Measurements from ENCODE around the gene TMEM260.

DNA sequence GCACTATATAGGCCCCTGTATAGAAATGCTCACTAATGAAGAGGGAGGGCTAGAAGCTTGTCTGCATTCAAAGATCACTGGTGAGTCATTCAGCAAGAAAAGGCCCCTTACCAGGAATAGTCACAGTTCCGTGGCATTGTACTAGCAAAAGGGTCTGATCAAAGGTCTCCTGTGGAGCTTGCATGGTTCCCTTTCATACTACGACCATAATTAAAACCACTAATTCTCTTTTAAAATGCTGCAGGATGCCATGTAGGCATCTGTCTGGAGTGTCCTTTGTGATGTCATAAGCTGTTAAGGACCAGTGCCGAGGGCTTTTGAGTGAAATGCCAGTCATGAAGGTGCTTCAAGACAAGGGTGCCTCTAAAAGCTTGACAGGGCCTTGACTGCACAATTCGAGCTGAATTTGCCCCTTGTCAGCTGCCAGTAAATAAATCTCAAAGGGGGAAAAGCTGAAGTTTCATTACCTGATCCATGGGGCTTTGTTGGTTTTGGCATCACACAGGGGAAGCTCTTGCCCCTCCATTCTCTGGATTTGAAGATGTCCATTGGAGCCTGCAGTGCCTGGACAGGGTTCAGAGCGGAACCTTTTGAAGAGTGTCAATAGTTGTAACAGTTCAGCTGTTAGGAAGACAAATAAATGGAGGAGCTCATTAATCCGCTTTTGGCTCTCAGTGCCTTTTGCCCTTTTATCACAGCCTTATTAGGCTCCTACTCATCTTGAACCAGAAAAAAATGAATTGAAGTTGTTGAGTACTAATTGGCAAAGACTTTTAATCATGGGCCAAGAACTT is 69.1 kb downstream of the TMEM260 start:
- TF ChIP-seq, protein P1, sequence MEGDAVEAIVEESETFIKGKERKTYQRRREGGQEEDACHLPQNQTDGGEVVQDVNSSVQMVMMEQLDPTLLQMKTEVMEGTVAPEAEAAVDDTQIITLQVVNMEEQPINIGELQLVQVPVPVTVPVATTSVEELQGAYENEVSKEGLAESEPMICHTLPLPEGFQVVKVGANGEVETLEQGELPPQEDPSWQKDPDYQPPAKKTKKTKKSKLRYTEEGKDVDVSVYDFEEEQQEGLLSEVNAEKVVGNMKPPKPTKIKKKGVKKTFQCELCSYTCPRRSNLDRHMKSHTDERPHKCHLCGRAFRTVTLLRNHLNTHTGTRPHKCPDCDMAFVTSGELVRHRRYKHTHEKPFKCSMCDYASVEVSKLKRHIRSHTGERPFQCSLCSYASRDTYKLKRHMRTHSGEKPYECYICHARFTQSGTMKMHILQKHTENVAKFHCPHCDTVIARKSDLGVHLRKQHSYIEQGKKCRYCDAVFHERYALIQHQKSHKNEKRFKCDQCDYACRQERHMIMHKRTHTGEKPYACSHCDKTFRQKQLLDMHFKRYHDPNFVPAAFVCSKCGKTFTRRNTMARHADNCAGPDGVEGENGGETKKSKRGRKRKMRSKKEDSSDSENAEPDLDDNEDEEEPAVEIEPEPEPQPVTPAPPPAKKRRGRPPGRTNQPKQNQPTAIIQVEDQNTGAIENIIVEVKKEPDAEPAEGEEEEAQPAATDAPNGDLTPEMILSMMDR (conservative IDR thresholded peaks at IDR 0.05 in 1 of 2, IDR thresholded peaks at IDR 0.05 in 1 of 2; ENCODE audit: extremely low read depth in 1 of 2, insufficient read depth in 1 of 2, low read depth in 1 of 2, low read length in 2 of 2), result no peak
- no peak for TF ChIP-seq EZH2 (IDR thresholded peaks at IDR 0.05; ENCODE audit: borderline replicate concordance, low read length)
